ENCODE data around the gene DAP. TPM values are rescaled to one million over a fixed set of nuclear protein-coding genes. Genes with fewer than 3 reads are reported as not detected.
A peak's percentile ranks its signal among the peaks of the same experiment; 100 is the strongest.

DAP gene
- polyA plus RNA-seq, 1 experiment, result 117 TPM

DNA sequence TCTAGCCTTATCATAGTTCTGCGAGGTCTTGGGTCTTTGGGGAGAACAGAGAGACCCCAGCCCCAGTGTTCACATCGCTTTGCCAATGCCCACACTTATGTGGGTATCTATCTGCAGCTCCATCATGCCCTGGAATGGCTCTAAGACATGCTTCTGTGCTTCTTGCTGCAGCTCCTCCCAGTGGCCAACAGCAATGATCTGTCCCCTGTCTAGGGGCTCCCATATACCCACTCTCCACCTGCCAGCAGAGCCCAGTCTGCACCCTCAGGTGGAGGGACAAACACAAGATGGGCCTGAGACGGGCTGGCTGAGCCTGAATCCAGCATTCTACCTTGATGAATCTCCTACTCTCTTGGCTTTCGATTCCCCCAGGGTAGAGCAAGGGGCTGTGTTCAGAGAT, 14.6 kb upstream of the DAP start:
- ChIA-PET CTCF (interaction anchor here (0.8 kb wide), 1 partner anchor 33 kb away, joined by 3 read pairs; no protein-coding TSS in a partner anchor), POLR2A (no interaction called here)
- Histone ChIP-seq H3K27ac (ENCODE audit: low read depth, low read length) (no peak overlapping the region), H3K4me3 (ENCODE audit: low read depth, low read length) (no peak overlapping the region), H3K9me3 (ENCODE audit: control insufficient read depth, insufficient read depth, low read length) (no peaks in the 10 kb centered on the region), H3K27me3 (ENCODE audit: control insufficient read depth, insufficient read depth, low read length) (no peaks in the 10 kb centered on the region)
- TF ChIP-seq, protein P1, sequence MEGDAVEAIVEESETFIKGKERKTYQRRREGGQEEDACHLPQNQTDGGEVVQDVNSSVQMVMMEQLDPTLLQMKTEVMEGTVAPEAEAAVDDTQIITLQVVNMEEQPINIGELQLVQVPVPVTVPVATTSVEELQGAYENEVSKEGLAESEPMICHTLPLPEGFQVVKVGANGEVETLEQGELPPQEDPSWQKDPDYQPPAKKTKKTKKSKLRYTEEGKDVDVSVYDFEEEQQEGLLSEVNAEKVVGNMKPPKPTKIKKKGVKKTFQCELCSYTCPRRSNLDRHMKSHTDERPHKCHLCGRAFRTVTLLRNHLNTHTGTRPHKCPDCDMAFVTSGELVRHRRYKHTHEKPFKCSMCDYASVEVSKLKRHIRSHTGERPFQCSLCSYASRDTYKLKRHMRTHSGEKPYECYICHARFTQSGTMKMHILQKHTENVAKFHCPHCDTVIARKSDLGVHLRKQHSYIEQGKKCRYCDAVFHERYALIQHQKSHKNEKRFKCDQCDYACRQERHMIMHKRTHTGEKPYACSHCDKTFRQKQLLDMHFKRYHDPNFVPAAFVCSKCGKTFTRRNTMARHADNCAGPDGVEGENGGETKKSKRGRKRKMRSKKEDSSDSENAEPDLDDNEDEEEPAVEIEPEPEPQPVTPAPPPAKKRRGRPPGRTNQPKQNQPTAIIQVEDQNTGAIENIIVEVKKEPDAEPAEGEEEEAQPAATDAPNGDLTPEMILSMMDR (IDR thresholded peaks at IDR 0.05; ENCODE audit: low read depth, low read length), result no peak
- DNase-seq (ENCODE audit: low read depth, low spot score), result no peak

DNA sequence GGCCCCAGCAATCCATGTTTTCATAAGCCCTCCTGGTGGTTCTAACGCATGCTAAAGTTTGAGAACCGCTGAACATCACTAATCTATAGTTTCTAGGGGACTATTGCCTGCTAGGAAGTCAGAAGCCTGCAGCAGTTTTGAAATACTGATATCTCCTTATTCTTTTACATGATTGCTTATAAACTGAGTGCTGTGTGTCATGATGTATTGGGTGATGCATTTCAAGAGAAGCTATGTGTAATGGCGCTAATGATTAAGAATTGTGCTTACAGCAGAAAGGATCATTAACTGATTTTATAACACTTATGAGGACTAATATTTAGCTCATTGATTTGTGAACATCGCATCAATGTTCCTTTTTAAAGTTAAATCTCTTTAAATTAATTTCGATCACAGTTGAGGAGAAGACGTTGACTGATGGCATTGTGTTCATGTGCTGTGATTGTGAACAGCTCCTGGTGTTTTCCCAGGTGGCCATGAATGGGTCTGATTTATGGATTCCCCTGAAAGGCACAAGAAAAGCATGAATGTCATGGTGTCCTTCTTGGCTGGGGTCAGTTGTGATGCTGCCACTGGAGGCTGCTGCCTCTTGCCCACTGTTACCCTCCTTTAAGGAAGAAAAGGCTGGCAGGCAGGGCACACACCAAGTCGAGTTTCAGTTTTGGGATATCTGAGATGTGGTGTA, 12.0 kb upstream of the DAP start:
- ChIA-PET CTCF (no interaction called here), POLR2A (no interaction called here)
- TF ChIP-seq, protein P1 (IDR thresholded peaks at IDR 0.05; ENCODE audit: low read depth, low read length), result no peak
- Histone ChIP-seq H3K9me3 (ENCODE audit: control insufficient read depth, insufficient read depth, low read length) (no peaks in the 10 kb centered on the region), H3K27ac (ENCODE audit: low read depth, low read length) (no peak overlapping the region), H3K4me3 (ENCODE audit: low read depth, low read length) (no peak overlapping the region), H3K27me3 (ENCODE audit: control insufficient read depth, insufficient read depth, low read length) (no peaks in the 10 kb centered on the region)
- DNase-seq (ENCODE audit: low read depth, low spot score), result no peak

DNA sequence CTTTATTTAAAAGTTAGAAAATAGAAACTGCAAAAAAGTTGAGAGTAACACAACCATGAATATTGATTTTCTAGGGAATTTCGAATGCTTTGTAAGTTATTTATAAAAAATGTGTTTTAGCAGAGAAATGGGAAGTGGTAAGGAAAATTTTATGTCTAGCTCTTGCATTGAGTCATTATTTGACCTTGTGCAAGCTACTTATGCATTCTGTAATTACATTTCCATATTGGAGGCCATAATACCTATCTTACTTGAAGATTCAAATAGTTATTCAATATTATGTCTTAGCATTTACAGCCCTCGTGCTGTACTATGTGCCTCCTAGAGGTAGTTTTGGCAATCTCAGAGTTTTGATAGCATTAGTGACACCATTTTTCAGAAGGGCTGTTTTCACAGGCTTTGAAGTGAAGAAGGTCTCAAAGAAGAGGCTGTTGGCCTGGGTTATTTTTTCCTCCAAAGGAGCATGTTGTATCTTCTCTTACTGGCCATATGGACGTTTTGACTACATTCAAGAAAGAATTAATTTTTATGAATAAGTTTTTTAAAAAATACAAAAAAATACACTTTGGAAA, 7.4 kb upstream of the DAP start:
- POLR2A ChIA-PET, result interaction anchor here (0.6 kb wide), 1 partner anchor 258 kb away, joined by 5 read pairs; no protein-coding TSS in a partner anchor
- no peak for DNase-seq (ENCODE audit: low read depth, low spot score)
- TF ChIP-seq, protein P1 (IDR thresholded peaks at IDR 0.05; ENCODE audit: low read depth, low read length), result no peak
- H3K4me3 ChIP-seq (ENCODE audit: low read depth, low read length), result no peak overlapping the region
- H3K9me3 ChIP-seq (ENCODE audit: control insufficient read depth, insufficient read depth, low read length), result no peaks in the 10 kb centered on the region
- no peak overlapping the region for H3K27ac ChIP-seq (ENCODE audit: low read depth, low read length)
- no peaks in the 10 kb centered on the region for H3K27me3 ChIP-seq (ENCODE audit: control insufficient read depth, insufficient read depth, low read length)
- CTCF ChIA-PET, result interaction anchor here (1.9 kb wide), 1 partner anchor 89 kb away, joined by 9 read pairs; no protein-coding TSS in a partner anchor

DNA sequence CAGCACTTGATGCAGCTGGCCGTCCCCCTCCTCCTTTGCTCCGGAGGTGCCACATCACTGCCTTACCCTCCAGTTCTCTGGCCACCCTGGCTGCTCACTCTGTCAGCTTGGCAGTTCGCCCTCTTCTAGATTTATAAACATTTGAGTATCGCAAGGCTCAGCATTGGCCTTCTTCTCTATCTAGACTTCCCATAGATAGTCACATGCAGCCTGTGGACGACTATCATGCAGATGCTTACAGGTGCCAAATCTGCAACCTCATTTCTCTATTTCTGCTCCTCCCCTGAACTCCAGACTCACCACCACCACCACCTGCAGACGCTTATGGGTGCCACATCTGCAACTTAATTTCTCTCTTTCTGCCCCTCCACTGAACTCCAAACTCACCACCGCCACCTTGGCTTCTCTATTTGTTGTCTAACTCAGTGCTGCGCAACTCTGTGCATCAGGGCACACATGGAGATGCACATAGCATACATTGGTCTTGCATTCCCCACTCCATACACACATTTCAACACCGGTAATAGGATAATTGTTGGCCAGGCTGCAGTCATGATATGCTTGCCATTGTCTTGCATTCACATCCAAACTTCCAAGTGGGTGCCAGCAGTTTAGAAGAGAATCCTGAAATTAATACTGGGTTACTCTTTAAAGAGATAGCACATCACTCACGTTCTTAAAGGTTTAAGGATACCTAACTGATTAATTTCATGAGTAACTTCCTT, 1.9 kb upstream of the DAP start:
- H3K9me3 ChIP-seq (ENCODE audit: control insufficient read depth, insufficient read depth, low read length), result no peaks in the 10 kb centered on the region; the same call in 1 of the 2 replicates
- no peaks in the 10 kb centered on the region for H3K27me3 ChIP-seq (ENCODE audit: control insufficient read depth, insufficient read depth, low read length)
- TF ChIP-seq, protein P1 (IDR thresholded peaks at IDR 0.05; ENCODE audit: low read depth, low read length), result no peak
- peak overlapping the region; percentile 42 for H3K27ac ChIP-seq (ENCODE audit: low read depth, low read length)
- no peak for DNase-seq (ENCODE audit: low read depth, low spot score)
- H3K4me3 ChIP-seq (ENCODE audit: low read depth, low read length), result no peak overlapping the region
- ChIA-PET CTCF (interaction anchor here (1.1 kb wide), 1 partner anchor 94 kb away, joined by 3 read pairs; no protein-coding TSS in a partner anchor), POLR2A (no interaction called here)

Data from AG04450 (cell line).